Right atrium auricular region (tissue), 2 donors: ENCODE data around the gene CBLB. TPM values are rescaled to one million over a fixed set of nuclear protein-coding genes. Genes with fewer than 3 reads are reported as not detected.
"Not testable (repeated sequence)": the region's sequence is repeated elsewhere in the genome, so short reads cannot be mapped to it uniquely, and the experiment has no call there.

ENCODE experiments used
- DNase-seq: peaks from one replicate; pipeline ENCODE4 v3.0.0-alpha.2; 2019; ENCODE audit warnings: low spot score
- H3K27ac ChIP-seq, 2 donors: fragments of 200-600 bp; sonication (generic); 1 replicate in 1 of 2; 2 replicates in 1 of 2; pipeline ENCODE4 v1.5.1; 2016 to 2019
- H3K27me3 ChIP-seq, 2 donors: fragments of 200-600 bp; sonication (generic); one replicate each; pipeline versions ENCODE4 v1.5.1 to v1.6.0; 2017 to 2019
- H3K36me3 ChIP-seq: fragments of 200-600 bp; sonication (generic); one replicate; pipeline ENCODE4 v1.5.1; 2016
- H3K4me1 ChIP-seq, 2 donors: fragments of 200-600 bp; sonication (generic); one replicate each; pipeline versions ENCODE4 v1.5.1 to v1.6.0; 2017 to 2019
- H3K4me3 ChIP-seq, 2 donors: fragments of 200-600 bp; sonication (generic); 1 replicate in 1 of 2; 2 replicates in 1 of 2; pipeline ENCODE4 v1.5.1; 2017 to 2019; ENCODE audit warnings: mild to moderate bottlenecking in 1 of 2, moderate library complexity in 1 of 2
- H3K9me3 ChIP-seq, 2 donors: fragments of 200-600 bp; sonication (generic); one replicate each; pipeline ENCODE4 v1.5.1; 2019
- total RNA-seq, 2 donors: library from RNA; depleted of rRNA; stranded (reverse); fragments of >200 nt; gene quantifications; one replicate each; pipeline ENCODE4 v1.1.0, GENCODE V29; 2016
- TF ChIP-seq, protein P1 (sequence below), 2 donors: fragments of 200-600 bp; sonication (generic); IDR thresholded peaks; one replicate each; pipeline ENCODE4 v1.5.1; 2019; ENCODE audit warnings: antibody characterized with exemption in 2 of 2

CBLB gene
- total RNA-seq, 2 donors from 2014 or later = 24.6 to 27.3 TPM

DNA sequence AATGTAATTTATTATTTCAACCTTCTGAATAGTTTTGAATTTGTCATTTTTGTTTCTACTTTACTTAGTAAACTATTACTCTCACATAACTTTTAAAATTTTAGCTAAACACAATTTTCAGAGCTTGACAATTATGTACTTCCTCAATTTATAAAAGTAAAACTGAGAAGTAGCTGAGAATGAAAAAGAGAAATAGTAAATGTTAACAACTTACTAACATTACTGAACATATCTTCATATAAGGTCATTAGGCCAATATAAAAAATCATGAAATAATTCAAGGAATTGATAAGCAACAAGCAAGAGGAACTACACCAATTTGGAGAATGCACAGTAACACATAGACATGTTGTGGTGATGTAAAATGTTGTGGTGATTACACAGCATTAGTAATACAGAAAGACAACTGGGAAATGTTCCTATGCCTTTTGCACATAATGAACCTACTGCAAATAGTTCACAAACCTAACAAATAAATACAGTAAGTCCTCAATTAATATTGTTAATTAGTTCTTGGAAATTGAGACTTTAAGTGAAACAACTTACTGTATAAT lies 137.9 kb downstream of the CBLB start:
- peaks cover 39% of the 10 kb centered on the region for H3K36me3 ChIP-seq
- no peaks in the 10 kb centered on the region for H3K4me1 ChIP-seq
- no peak overlapping the region for H3K4me3 ChIP-seq
- no peaks in the 10 kb centered on the region for H3K27me3 ChIP-seq
- DNase-seq = no peak
- peaks cover 0 to 13% of the 10 kb centered on the region in 2 donors for H3K9me3 ChIP-seq
- no peak overlapping the region for H3K27ac ChIP-seq
- TF ChIP-seq, protein P1, sequence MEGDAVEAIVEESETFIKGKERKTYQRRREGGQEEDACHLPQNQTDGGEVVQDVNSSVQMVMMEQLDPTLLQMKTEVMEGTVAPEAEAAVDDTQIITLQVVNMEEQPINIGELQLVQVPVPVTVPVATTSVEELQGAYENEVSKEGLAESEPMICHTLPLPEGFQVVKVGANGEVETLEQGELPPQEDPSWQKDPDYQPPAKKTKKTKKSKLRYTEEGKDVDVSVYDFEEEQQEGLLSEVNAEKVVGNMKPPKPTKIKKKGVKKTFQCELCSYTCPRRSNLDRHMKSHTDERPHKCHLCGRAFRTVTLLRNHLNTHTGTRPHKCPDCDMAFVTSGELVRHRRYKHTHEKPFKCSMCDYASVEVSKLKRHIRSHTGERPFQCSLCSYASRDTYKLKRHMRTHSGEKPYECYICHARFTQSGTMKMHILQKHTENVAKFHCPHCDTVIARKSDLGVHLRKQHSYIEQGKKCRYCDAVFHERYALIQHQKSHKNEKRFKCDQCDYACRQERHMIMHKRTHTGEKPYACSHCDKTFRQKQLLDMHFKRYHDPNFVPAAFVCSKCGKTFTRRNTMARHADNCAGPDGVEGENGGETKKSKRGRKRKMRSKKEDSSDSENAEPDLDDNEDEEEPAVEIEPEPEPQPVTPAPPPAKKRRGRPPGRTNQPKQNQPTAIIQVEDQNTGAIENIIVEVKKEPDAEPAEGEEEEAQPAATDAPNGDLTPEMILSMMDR (IDR thresholded peaks at IDR 0.05) = no peak

- Histone ChIP-seq H3K27ac (no peak overlapping the region), H3K27me3 (no peaks in the 10 kb centered on the region), H3K4me1 (no peaks in the 10 kb centered on the region), H3K9me3 (peaks cover 0 to 13% of the 10 kb centered on the region in 2 donors), H3K4me3 (no peak overlapping the region), H3K36me3 (peaks cover 34% of the 10 kb centered on the region)
- no peak for DNase-seq
- TF ChIP-seq, protein P1 (IDR thresholded peaks at IDR 0.05) = no peak
These were observed 139.1 kb downstream of the CBLB start for GRCh38 chr3:105729667-105730066.

GRCh38 chr3:105728771-105729312 lies 140.0 kb downstream of the CBLB start:
- Histone ChIP-seq H3K4me1 (no peaks in the 10 kb centered on the region), H3K27me3 (no peaks in the 10 kb centered on the region), H3K9me3 (peaks cover 0 to 13% of the 10 kb centered on the region in 2 donors), H3K4me3 (no peak overlapping the region), H3K36me3 (peaks cover 33% of the 10 kb centered on the region), H3K27ac (no peak overlapping the region)
- DNase-seq = no peak
- TF ChIP-seq, protein P1 (IDR thresholded peaks at IDR 0.05) = no peak

DNA sequence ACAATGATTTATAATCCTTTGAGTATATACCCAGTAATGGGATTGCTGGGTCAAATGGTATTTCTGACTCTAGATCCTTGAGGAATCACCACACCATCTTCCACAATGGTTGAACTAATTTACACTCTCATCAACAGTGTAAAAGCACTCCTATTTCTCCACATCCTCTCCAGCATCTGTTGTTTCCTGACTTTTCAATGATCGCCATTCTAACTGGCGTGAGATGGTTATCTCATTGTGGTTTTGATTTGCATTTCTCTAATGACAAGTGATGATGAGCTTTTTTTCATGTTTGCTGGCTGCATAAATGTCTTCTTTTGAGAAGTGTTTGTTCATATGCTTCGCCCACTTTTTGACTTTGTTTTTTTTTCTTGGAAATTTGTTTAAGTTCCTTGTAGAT lies 141.8 kb downstream of the CBLB start:
- H3K27ac ChIP-seq, DNase-seq, H3K27me3 ChIP-seq, H3K4me3 ChIP-seq, H3K4me1 ChIP-seq: not testable (repeated sequence)
- H3K36me3 ChIP-seq = peaks cover 18% of the 10 kb centered on the region
- peaks cover 0 to 13% of the 10 kb centered on the region in 2 donors for H3K9me3 ChIP-seq

- no peak overlapping the region for H3K4me3 ChIP-seq
- peaks cover 37% of the 10 kb centered on the region for H3K36me3 ChIP-seq
- no peaks in the 10 kb centered on the region for H3K27me3 ChIP-seq
- no peak overlapping the region for H3K27ac ChIP-seq
- no peak for DNase-seq
- peaks cover 0 to 11% of the 10 kb centered on the region in 2 donors for H3K9me3 ChIP-seq
- TF ChIP-seq, protein P1 (IDR thresholded peaks at IDR 0.05) = no peak
- H3K4me1 ChIP-seq = no peaks in the 10 kb centered on the region
These were observed 145.8 kb downstream of the CBLB start for GRCh38 chr3:105722943-105723556.

DNA sequence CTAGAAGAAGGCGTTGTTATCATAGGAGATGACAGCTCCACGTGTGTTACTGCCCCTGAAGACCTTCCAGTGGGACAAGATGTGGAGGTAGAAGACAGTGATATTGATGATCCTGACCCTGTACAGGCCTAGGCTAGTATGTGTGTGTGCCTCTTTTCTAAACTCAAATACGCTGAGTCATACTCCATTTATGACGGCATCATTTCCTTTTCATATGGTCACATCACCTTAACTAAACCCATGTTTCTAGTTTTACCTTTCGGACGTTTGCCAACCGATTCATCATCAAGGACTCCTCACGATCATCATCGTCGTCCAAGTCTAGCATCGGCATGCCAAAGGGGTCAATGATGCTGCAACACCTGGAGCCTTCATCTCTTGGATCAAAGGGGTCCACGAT lies 149.0 kb downstream of the CBLB start:
- no peak overlapping the region for H3K4me3 ChIP-seq
- no peaks in the 10 kb centered on the region for H3K27me3 ChIP-seq
- no peaks in the 10 kb centered on the region for H3K4me1 ChIP-seq
- H3K9me3 ChIP-seq = no peaks in the 10 kb centered on the region
- H3K27ac ChIP-seq = no peak overlapping the region
- DNase-seq = no peak
- peaks cover 41% of the 10 kb centered on the region for H3K36me3 ChIP-seq
- TF ChIP-seq, protein P1 (IDR thresholded peaks at IDR 0.05) = no peak
